GM18498 (cell line): ENCODE results near the gene IFI30.
"Not testable (repeated sequence)": the region's sequence is repeated elsewhere in the genome, so short reads cannot be mapped to it uniquely, and the experiment has no call there.

ENCODE experiments used
- ATAC-seq: cut with Tn5 transposase; IDR thresholded peaks from one replicate; pipeline ENCODE4 v1.9.1; 2021; ENCODE audit warnings: mild to moderate bottlenecking, moderate library complexity; ENCODE audit not compliant: unreplicated experiment

IFI30 gene

GRCh38 chr19:18202397-18202777 is 28.8 kb downstream of the IFI30 start:
- ATAC-seq = no peak

- no peak for ATAC-seq
Observed at GRCh38 chr19:18202778-18203407, 29.3 kb downstream of the IFI30 start.

DNA sequence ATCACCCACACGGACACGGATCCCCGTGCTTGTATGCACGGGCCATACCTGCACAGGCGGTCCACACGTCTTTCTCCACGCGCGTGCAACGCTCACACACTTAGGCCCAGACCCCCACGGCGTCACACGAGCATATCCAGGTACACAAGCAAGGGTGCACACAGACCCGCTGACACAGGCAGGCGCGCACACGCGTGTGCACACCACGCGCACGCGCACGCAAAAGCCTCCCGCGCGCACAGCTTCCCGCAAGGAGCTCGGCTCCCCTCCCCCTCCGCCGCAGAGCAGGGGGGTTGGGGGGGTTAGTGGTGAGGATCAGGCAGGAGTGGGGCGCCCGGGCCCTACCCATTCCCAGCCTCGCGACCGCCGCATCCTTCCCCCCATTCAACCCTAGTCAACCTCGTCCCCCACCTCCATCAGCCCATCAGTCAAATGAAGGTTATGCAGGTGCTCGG is 29.8 kb downstream of the IFI30 start:
- ATAC-seq = no peak

- ATAC-seq = peak; percentile 88
Observed at GRCh38 chr19:18203863-18204393, 30.3 kb downstream of the IFI30 start, which contains the start of gene RAB3A. TSS of gene RAB3A (minus strand) at chr19:18204042. CDS start at chr19:18202740, 1,302 bp downstream.

DNA sequence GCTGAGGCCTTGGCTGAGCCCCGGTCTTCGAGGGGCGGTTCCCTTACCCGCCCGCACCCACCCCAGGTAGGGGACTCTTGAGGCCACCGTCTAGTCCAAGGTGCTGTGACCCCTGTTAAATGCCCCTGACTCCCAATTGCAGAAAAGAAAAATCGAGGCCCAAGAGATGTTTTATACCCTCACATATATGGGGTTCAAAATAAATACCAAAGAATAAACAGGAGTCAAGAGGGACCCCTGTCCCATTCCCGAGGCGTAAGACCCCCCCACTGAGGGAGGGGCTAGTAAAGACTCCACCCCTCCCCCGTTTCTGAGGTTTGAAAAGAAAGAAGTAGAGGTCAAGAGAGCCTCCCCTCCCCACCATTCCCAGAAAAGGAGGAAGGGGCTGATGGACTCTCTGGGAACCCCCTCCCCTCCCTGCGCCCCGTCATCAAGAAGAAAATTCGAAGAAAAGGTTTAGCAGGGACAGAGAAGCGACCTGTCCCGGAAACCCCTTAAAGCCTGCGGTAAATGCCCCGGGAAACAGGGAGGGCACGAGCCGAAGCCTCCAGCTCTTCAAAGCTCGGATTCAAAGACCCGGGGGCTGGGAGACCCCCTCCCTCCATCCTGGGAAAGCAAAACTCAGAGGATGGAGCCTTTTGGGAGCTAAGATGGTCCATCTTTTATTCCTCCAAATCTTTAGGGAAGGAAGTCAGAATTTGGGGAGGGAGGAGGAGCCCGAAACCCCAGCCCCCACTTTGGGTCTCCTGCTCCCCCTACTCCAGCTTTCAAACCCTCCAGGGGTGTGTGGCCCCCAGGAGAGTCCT is 31.0 kb downstream of the IFI30 start:
- peak; percentile 15 for ATAC-seq

DNA sequence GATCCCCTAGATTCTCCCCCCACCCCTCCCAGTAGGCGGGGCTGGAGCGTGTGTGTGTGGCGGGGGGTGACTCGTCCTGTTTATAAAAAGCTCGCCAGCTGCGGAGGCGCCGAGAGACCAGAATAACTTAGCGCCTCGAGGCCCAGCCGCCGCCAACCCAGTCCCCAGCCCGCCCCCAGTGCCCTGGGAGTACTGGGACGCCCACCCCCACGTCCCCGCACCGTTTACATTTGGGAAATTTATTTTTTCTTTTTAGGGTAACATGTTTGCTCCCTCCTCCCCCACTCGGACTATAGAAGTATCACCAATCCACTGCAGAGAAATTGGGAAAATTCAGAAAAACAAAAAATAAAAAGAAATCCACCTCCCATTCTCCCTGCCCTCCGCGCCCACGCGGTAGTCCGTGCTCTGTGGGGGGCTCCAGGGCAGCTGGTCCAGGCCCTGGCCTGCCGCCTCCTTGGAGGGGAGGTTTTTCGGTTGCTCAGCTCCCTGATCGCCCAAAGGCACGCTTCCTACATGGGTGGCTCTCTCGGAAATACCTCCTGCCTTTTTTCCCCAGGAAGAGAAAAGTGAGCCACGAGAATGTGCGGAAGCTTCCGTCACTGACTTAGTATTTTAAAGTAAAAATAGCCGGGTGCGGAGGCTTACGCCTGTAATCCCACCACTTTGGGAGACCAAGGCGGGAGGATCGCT is 31.7 kb downstream of the IFI30 start:
- ATAC-seq = no peak

GRCh38 chr19:18206018-18206417 is 32.4 kb downstream of the IFI30 start:
- ATAC-seq = no peak

- ATAC-seq = no peak
Observed at GRCh38 chr19:18208098-18208951, 34.7 kb downstream of the IFI30 start.

- not testable (repeated sequence) for ATAC-seq
Observed at GRCh38 chr19:18209912-18210311, 36.3 kb downstream of the IFI30 start.

DNA sequence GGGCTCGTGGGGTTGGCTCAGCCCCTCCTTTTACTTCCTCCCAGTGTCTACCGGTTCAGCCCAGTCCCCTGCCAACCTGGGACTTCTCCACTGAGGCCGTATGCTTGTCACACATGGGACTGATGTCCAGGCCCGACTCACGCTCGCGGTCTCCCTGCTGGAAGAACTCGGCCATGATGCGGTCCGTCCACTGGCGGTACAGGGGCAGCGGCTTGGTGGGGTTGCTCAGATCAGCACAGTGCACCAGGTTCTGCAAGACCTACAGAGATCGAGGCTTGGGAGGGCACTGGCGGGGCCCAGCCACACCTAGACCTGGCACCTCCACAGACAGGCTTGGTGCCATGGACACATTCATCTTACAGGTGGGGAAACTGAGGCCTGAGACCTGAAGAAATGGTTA is 38.1 kb downstream of the IFI30 start:
- ATAC-seq = no peak

DNA sequence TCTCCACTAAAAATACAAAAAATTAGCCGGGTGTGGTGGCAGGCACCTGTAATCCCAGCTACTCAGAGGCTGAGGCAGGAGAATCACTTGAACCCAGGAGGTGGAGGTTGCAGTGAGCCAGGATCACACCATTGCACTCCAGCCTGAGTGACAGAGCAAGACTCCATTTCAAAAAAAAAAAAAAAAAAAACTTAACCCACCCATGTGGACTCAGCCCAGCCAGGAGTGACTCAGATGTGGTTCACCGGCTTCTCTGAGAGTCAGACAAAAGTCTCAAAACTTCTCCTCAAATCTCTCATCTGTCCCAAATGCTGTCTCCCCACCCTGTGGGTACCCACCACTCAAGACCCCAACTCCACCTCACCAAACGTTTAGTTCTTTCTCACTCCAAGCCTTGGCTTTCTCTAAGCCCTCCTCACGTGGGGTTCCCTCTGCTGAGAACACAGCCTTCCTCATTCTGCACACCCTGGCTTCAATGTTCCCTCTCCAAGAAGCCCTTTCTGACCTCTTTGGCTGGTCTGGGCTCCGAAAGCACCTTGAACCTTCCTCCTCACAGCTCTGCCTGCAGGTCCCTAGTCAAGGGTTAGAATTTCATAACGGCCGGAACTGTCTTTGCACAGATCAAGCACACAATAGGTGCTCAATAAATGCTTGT is 41.3 kb downstream of the IFI30 start:
- no peak for ATAC-seq

- ATAC-seq = no peak
Observed at GRCh38 chr19:18216789-18217188, 43.2 kb downstream of the IFI30 start.

- no peak for ATAC-seq
Observed at GRCh38 chr19:18218159-18218558, 44.5 kb downstream of the IFI30 start.

GRCh38 chr19:18218600-18218999 is 45.0 kb downstream of the IFI30 start:
- no peak for ATAC-seq

DNA sequence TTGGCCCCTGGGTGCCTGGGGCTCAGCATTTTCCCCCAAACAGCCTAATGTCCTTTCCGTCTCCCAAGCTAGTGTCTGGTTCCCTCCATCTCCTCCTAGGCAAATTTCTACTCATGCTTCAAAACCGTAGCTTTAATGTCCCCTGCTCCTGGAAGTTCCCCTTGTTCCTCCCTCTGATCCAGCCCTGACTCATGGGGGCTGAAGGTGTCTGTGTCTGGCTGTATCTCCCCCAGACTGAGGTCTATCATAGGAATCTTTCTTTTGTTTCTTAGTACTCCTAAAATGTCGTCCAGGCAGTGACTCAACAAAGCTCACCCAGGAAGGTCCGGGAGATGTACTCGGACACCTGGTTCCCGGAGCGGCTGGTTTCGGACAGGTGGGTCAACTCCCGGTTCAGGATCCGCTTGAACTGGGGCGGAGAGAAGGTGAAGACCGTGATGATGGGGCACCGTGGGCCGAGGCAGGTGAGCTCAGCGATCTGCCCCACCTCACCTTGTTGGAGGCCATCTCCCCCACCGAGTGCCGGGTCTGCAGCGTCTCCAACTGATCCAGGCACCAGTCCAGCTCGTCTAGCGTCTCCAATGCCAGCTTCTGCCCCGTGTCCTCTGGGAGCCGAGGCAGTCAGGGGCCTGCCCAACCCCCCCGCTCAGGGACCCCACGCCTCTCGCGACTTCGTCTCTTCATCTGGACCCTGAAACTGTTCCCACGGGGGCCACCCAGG is 46.5 kb downstream of the IFI30 start:
- no peak for ATAC-seq

DNA sequence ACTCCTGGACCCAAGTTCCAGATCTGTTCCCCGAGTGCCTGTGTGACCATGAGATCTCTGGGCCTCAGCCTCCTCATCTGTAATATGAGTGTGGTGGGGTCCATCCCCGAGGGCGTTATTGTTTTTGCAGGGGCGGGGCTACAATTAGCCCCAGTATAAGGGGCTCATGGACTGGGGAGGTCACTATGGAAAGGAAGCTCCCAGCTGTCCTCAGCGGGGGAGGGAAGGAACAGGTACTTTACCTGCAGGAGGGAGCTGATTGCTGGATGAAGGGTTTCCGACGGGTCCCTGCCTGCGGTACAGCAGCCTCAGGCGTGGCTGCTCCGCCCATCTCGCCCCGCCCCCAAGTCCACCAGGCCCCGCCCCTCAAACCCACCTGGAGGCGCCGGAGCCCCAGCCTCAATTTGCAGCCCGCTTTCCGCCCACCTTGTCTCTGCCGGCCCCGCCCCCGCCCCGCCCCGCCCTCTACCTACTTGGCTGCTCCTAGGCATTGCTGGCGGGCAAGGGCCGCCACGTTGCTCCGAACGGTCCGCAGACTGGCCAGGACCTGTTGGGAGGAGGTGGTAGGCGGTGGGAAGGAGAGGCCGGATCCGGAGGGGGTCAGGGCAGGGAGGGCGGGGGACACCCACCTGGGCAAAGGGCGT is 47.1 kb downstream of the IFI30 start:
- no peak for ATAC-seq

DNA sequence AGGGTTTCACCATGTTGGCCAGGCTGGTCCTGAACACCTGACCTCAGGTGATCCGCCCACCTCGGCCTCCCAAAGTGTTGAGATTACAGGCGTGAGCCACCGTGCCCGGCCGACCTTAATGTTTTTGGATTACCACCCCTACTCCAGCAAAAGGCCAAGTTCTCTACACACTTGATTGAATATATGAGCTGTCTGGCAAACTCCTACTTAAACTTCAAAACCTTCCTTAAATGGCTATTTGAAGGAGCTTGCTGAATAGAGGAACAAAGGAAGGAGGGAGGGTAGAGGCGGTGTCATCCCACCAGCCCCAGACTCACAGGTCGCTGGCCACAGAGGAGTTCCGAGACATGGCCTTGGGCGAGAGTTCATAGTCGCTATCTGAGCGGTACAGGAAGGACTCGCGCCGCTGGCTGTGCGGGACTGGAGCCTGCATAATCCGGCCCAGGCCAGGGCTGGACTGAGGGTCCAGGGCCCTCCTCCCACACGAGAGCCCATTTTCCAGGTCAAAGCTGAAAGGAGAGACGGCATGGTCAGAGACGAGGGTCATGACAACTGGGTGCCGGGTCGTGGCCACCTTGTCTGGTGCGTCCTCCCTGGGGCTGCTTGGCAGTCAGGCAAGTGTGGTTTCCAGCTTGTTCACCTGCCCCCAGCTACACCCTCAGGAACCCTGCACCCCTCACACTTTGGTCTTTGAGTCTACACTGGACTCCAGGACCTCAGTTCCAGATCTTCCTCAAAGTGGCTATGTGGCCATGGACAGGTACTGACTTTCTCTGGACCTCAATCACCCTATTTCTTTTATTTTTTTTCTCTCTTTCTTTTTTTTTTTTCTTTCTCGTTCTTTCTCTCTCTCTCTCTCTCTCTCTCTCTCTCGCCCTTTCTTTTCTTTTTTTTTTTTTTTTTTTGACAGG is 48.5 kb downstream of the IFI30 start:
- no peak for ATAC-seq
